Erythroblast (primary cell): ENCODE data around the gene HYOU1.

Source experiments
- GATA1 ChIP-seq: IDR thresholded peaks from 2 replicates; pipeline ENCODE4 v1.6.1; 2011; ENCODE audit warnings: low read depth, mild to moderate bottlenecking, control low read depth, low read length, moderate library complexity
- POLR2A ChIP-seq: IDR thresholded peaks from 2 replicates; pipeline ENCODE4 v1.6.1; 2011; ENCODE audit warnings: mild to moderate bottlenecking, low read length

DNA sequence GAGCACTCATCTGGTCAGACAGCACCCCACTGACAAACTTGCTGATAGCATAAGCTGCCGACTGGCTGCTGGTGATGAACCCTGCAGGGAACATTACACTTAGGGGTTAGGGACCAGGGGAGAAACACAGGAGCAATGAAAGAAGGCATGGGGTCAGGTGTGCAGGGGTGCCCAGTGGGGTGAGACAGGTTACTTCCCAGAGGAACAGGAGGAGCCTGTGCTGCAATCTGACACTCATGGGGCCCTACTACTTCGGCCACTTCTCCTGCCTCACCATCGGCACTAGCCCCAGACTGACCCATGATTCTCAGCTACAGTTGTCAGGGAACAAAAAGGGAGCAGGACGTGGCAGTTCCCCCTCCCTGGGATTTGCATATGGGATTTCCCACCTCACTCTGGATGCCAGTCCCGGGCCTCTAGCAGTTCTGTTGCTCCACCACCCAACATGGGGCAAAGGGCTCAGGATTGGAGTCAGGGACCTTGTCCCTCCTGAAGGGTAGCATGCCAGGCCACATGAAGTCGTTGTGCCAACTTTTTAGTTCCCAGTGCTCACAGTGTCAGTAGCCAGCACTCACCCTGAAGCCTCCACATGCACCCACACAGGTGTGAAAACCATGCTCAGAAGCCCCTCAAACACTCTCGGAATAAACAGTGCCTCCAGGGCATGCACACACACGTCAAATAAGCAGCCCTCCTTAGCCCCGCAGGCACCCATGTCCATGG, 28.5 kb downstream of the HYOU1 start:
- no peak for TF ChIP-seq POLR2A
- no peak for TF ChIP-seq GATA1
